Activated CD4-positive, CD25-positive, alpha-beta regulatory T cell treated with anti-CD3 and anti-CD28 coated beads, Interleukin-2, amount 50 U/mL, for 72 hours (primary cell): ENCODE measurements around the gene HMCES.
"Not testable (repeated sequence)": the region's sequence is repeated elsewhere in the genome, so short reads cannot be mapped to it uniquely, and the experiment has no call there.

Experiments
- DNase-seq: peaks from one replicate; pipeline ENCODE4 v3.0.0; 2021

The HMCES gene

DNA sequence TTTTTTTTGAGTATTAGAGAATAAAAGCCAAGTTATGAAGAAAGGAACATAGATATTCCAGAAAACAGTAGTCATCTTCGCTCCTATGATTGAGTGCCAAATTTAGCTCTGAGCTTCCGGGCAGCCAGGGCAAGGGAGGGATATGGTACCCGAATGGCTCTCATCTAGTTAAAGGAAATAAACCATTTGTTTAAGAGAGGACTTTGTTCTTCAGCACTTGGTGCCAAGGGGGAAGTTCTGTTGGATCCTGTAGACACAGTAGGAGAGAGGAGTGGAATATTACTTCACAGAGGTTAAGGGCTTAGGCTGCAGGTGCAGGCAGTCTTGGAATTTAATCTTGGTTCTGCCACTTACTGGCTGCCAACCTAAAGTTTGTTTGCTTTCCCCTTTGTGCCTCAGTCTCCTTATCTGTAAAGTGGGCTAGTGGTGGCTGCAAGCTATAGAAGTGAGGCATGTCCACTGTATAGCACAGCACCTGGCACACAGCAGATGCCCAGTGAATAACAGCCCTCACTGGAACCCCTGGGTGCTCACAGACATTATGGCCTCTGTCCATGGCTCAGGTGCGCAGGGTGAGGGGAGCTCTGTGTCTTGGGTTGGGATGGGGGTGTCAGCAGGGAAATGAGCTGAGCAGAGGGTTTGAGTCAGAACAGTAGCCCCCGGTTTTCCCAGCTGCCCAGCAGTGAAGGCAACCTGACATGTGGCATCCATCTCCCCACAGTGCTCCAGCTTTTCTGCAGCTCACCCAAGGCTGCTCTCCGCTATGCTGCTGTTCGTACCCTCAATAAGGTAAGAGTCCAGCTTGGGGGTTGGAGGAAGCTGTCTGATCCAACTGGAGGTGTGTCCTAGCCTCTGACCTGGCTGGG, 18.8 kb upstream of the HMCES start:
- no peak for DNase-seq

DNA sequence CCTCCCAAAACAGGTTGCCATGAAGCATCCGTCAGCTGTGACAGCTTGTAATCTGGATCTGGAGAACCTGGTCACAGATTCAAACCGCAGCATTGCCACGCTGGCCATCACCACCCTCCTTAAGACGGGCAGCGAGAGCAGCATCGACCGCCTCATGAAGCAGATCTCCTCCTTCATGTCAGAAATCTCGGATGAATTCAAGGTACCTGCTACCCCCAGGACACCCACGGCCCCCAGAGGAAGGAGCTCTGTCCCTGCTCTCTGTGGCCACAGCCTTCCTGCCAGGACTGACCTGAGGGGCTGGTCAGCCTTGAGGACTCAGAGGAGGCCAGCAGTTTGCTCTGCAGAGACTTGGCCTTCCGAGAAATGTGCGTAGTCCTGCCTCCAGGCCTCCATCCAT, 18.1 kb upstream of the HMCES start:
- DNase-seq: no peak

DNA sequence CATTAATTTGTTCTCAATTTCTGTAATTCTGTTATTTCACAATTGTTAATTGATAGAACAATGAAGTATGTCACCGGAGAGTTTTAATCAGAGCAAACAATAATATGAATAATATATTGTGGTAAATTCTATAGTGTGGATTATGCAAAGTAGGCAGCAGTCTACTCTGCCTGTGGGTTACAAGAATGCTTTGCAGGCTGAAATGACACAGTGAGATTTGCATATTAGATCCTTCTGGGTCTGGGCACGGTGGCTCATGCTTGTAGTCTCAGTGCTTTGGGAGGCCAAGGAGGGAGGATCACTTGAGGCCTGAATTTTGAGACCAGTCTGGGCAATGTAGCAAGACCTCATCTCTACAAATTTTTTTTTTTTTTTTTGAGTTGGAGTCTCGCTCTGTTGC, 16.8 kb upstream of the HMCES start:
- DNase-seq: no peak

DNA sequence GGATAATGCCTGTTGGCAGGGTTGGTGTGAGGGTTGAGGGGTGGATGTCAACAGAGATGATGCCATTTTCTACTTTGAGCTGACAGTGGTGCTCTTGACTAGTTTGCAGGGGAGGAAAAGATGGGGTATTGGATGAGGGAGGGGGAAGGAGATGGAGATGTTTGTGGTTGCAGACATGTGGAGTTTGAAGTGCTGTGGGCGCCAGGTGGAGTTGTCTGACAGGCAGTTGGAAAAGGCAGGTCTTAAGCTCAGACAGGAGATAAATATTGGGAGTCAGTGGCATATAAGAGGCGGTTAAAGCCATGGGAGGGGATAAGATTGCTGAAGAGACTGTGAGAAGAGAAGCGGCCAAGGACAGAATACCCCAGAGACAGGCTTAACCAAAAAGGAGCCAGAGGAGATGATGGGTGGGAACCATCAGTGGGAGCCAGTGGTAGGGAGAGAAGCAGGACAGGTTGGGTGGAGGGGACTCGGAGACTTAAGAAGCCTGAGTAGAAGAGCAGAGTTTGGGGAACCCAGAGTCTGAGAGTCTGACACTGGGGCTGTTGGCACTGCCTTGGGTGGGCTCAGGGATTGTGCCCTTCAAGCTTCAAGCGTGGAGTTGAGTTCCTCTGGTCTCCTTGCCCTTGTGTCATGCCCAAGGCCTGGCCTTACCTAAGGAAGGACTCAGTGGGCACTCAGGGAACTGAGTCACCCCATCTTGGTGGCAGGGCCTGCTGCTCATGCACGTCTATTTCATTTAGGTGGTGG, 15.3 kb upstream of the HMCES start:
- no peak for DNase-seq

DNA sequence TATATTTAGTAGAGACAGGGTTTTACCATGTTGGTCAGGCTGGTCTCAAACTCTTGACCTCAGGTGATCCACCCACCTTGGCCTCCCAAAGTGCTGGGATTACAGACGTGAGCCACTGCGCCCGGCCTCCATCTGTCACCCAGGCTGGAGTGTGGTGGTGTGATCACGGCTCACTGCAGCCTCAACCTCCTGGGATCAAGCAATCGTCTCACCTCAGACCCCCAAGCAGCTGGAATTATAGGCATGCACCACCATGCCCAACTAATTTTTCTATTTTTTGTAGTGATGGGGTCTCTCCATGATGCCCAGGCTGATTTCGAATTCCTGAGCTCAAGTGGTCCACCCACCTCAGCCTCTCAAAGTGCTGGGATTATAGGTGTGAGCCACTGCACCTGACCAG, 13.7 kb upstream of the HMCES start:
- not testable (repeated sequence) for DNase-seq

DNA sequence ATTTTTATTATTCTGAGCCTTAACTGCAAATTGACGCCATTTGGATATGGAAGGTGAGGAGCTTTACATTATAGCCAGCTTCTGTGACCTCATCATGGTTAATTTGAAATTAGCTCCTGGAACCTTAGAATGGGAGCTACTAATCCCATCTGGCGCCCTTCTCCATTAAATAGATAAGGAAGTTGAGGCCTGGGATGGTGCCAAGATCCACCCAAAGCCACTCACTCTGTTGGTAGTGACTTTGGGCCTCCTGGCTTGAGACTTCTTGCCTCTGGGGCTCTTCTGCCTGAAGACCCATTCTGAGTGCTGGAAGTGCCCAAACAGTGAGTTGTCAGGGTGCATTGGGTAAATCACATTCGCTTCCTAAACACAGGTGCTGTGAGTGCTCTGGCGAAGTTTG, 12.0 kb upstream of the HMCES start:
- no peak for DNase-seq

DNA sequence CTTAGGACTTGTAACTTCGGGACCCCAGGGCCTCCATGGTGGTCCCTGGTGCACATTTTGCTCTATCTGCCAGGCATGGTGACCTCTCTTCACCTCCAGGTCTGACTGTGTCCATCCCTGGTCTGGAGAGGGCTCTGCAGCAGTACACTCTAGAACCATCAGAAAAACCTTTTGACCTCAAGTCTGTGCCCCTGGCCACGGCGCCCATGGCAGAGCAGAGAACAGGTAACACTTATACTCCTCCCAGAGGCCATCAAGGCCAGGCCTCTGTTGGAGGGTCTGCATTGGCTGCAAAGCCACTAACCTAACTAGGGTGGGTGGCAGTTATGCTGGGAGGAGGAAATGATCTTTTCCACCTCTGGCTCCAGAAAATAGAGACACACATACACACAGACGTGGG, 10.3 kb upstream of the HMCES start:
- DNase-seq: no peak

DNA sequence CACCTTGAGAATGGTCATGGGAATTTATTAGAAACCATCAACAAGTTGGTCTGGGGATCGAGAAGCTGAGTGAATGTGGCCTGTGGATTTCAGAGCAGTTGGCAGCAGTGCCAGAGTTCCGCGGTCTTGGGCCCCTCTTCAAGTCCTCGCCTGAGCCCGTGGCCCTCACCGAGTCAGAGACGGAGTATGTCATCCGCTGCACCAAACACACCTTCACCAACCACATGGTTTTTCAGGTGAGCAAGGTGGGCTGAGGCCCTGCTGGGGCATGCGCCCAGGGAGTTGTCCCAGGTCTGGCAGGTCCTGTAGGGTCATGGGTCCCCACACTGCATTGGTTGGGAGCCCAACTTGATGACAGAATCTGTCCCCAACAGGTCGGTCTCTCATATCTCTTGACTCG, 7.0 kb upstream of the HMCES start:
- DNase-seq: no peak

DNA sequence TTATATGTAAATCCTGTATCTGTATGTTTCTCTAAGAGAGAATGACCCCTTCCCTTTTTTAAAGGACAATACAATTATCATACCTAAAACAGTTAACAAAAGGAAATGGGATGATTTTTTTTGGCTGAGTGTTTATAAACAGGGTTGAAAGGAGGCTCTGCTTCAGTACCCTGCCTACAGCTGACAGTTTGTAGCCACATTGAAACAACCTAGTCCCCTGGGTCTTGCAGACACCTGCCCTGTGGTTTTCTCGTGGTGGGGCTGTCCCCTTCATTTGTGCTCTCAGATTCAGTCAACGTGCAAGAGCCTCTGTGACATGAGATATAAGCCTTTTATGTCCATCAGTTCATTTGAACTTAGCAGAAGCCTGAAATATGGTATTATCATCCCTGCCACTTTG, 2.3 kb upstream of the HMCES start:
- no peak for DNase-seq

DNA sequence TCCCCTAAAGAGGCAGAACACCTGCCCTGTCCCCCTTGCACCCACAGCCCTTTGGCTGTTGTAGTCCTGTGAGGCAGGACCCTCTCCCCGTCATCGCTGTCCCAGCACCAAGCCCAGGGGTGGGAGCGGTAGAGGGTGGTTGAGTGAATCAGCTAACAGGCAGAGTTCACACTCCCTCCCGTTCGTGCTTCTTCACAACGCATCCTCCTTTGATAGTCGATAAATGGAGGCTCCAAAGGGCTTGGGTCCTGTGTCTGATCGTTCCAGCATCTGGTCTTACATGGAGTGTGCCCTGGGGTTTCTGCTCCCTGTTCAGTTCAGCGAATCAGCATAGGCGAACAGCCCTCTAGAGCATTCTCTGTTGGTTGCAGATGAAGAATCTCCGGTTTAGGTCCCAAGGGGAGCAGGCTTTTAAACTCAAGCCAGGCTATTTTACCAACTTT, 820 bp upstream of the HMCES start:
- DNase-seq: no peak

DNA sequence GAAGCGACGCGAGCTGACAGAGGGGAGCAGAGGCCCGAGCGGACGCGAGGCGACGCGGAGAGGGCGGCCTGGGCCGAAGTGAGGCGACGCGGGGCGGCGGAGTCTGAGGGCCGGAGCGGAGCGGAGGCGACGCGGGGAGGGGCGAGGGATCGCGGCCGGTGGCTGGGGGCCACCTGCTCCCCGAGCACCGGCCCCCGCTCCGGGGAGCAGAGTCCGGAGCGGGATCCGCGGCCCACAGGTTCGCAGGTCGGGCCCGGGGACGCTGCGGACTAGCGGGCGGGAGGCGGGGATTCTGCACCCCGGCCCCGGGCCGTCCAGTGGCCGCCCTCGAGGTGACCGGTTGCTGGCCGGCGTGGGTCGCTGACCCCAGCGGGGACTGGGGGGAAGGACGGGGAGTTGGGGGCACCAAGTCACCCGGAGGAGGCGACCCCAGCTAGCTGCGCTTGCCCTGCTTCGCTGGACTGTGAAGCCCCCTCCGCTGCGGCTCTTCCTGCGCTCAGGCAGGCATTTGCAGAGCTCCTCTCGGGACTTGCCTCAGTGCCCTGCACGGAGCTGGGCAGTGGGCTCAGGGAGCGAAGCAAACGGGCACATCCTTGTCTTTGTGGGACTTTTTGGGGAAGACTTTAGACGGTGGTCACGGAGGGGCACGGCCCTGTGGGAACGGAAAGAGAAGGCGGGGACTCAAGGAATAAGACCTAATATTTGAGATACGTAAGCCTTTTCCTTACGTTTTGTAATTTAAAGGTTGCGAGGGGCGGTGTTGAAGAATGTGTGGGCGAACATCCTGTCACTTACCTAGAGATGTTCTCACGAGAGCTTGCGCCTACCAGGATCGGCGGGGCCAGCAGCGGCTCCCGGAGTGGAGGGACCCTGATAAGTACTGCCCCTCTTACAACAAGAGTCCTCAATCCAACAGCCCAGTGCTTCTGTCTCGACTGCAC, 566 bp downstream of the HMCES start:
- peak; percentile 59 for DNase-seq

DNA sequence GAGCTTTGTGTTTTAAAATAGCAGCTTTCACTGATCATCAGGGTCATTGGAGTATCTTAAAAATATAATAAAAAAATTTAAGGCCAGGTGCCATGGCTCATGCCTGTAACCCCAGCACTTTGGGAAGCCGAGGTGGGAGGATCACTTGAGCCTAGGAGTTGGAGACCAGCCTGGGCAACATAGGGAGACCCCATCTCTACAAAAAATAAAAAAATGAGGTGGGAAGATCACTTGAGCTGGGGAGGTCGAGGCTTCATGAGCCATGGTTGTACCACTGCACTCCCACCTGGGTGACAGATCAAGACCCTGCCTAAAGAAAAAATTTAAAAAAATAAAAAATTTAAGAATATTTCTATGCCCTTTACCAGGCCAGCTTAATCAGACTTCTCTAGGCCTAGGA, 1.5 kb downstream of the HMCES start:
- DNase-seq: no peak

DNA sequence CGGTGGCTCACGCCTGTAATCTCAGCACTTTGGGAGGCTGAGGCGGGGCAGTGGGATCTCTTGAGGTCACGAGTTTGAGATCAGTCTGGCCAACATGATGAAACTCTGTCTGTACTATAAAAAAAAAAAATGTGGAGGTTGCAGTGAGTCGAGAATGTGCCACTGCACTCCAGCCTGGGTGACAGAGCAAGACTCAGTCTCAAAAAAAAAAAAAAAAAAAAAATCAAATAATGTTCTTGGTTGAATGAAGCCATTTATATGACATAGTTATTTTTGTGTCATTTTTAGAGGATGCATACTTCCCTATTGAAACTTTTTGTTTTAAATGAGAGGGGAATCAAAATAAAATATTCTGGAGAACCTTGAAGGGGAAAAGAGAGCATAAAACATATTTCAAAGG, 3.1 kb downstream of the HMCES start:
- no peak for DNase-seq

DNA sequence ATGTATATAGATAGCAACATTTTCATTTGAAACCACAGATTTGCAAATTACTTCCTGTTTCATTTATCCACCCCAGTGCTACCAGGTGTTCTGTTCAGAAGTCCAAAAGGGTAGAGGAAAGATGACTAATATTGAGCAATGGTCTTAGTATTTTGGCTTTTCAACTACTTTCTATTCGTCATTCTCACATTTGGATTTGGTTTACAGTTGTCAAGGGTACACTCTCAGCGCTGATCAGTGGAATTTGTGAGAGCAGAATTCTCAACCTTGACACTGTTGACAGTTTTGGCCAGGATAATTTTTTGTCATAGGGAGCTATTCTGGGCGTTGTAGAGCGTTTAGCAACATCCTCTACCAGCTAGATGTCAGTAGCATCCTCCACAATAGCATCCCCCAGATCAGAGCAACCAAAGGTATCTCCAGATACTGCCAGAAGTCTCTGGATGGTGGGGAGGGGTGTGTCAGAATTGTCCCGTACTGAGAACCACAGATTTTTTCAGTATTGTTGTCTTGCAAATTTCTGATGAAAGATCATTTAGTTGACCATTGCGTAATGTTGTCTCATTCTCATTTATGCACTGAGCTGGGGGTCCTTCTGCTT, 4.2 kb downstream of the HMCES start:
- no peak for DNase-seq

DNA sequence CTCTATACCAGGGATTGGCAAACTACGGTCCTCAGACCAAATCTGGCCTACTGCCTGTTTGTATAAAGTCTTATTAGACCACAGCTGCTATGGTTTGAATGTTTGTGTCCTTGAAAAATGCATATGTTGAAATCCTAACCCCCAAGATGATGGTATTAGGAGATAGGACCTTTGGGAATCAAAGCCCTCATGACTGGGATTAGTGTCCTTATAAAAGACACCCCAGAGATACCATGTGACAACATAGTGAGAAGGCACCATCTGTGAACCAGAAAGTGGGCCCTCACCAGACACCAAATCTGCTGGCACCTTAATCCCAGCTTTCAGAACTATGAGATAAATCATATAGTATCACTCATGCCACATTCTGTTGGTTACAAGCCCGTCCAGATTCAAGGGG, 7.4 kb downstream of the HMCES start:
- no peak for DNase-seq

DNA sequence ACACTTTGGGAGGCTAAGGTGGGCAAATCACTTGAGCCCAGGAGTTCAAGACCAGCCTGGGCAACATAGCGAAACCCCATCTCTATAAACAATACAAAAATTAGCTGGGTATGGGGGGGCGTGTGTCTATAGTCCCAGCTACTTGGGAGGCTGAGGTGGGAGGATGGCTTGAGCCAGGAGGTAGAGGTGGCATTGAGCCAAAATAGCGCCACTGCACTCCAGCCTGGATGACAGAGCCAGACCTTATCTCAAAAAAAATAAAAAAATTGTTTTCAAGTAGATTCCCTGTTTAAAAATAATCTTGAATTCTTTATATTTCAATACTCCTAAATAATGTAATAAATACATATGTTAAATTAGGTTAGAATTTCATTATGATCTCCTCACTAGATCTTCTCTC, 9.8 kb downstream of the HMCES start:
- DNase-seq: no peak

DNA sequence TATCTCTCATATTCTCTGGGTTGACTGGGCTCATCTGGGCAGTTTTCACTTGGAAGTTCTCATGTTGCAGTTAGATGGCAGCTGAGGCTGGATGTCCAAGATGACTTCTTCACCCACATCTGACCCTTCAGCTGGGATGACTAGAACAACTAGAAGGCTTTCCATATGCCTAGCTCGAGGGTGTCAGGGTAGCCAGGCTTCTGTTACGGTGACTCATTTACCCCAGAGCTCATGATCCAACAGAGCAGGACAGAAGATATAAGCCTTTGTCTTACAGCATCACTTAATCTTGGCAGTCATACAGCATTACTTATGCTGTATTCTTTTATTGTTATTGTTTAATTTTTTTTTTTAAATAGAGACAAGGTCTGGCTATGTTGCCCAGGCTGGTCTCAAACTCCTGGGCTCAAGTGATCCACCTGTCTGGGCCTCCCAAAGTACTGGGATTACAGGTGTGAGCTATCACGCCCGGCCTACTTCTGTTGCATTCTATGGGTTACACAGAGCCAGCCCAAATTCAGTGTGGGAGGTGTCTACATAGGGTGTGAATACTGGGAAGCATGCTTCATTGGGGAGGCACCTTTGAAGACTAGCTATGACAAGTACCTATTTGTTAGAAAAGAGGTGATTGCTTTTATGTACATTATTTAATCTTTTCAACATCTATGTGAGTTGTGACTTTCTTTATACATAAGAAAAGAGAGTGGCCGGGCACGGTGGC, 10.7 kb downstream of the HMCES start:
- no peak for DNase-seq

DNA sequence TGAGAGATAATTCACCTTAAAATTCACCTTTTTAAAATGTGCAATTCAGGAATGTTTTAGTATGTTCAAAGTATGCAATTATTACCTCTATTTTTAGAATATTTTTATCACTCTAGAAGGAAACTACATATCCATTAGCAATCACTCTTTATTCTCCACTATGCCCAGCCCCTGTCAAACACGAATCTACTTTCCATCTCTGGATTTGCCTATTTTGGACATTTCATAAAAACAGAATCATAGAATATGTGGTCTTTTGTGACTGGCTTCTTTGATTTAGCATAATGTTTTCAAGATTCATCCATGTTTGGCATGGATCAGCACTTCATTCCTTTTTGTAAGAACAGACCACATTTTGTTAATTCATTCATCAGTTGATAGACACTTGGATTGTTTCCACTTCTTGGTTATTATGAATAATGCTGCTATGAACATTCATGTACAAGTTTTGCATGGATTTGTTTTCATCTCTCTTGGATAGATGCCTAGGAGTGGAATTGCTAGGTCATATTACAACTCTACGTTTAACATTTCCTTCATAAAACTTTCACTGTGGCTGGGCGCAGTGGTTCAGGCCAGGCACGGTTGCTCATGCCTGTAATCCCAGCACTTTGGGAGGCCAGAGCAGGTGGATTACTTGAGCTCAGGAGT, 12.7 kb downstream of the HMCES start:
- DNase-seq: no peak

DNA sequence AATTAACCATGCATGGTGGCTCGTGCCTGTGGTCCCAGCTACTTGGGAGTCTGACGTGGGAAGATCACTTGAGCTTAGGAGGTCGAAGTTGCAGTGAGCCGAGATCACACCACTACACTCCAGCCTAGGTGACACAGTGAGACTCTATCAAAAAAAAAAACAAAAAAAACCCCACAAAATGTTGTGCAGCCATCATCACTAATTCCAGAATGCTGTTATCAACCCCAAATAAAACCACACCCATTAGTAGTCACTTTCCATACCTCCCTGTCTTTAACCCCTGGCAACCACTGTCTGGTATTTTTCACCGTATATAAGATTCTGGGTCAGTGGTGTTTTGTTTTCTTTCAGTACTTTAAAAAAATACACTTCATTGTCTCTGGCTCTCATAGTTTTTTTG, 16.6 kb downstream of the HMCES start:
- no peak for DNase-seq

DNA sequence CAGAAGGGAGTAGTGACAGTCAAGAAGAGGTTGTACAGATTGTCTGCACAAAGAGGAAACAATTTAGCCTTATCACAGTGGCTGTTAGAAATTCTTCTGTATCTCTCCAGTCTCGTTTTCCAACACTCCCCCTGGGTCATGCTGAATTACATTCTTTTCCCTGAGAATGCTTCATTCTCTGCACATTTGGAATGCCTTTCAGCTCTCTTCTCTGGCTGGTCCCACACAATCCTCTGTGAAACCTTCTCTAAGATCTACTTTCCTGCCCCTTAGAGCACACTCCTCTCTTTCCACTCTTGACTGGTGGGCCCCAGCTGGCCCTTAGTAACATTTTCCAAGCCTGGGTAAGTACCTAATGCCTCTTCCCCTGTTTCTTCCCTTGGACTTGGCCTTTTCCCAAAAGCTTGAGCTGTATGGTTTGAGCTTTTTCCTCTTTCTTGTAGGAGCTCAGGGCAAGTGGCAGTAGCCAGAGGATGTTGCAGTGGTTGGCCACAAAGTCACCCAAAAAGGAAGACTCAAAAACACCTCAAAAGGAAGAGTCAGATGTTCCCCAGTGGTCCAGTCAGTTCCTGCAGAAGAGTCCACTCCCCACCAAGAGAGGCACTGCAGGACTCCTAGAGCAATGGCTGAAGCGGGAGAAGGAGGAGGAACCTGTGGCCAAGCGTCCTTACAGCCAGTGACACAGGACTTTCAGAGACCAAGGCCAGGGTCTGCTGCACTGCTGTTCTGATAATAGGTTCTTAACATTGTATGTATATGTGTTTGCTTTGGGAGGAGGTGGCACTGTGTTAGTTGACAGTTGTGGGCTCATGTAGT, 25.7 kb downstream of the HMCES start:
- no peak for DNase-seq

DNA sequence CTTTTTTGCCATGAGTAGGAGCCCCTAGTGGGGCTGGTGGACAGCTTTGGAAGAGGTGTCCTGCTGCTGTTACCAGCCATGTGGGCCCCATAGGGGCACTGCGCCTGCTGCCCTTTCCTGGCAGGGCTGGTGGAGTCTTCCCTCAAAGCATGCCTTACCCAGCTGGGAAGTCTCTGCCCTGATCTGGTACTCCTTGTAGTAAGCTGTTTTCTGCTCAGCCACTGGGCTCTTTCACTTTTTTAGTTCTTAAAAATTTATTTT, 26.2 kb downstream of the HMCES start:
- DNase-seq: no peak
